ENCODE results near the gene NGDN. TPM values are rescaled to one million over a fixed set of nuclear protein-coding genes. Genes with fewer than 3 reads are reported as not detected.
"Not testable (repeated sequence)": the region's sequence is repeated elsewhere in the genome, so short reads cannot be mapped to it uniquely, and the experiment has no call there.

NGDN gene
- total and polyA plus RNA-seq, 9 donors: 37.0 to 46.9 (median 39.6) TPM

GRCh38 chr14:23447361-23448350 is 21.8 kb upstream of the NGDN start:
- Histone ChIP-seq H3K27me3 (ENCODE audit: control insufficient read depth, insufficient read depth, low read length) (no peaks in the 10 kb centered on the region), H3K36me3 (ENCODE audit: control insufficient read depth, insufficient read depth, low read length) (no peaks in the 10 kb centered on the region), H3K27ac (ENCODE audit: low read length) (no peak overlapping the region), H3K4me3 (ENCODE audit: low read length) (no peak overlapping the region), H3K9me3 (replicated peaks; ENCODE audit: control insufficient read depth, low read depth, low read length) (no peaks in the 10 kb centered on the region), H3K4me1 (ENCODE audit: control insufficient read depth, insufficient read depth, low read length) (peaks cover 31% of the 10 kb centered on the region)
- WGBS (ENCODE audit: insufficient coverage): 33% methylated on average over 1 of the region's 7 CpGs
- DNase-seq: no peak

- H3K4me3 ChIP-seq (ENCODE audit: low read length): no peak overlapping the region
- peaks cover 17% of the 10 kb centered on the region for H3K4me1 ChIP-seq (ENCODE audit: control insufficient read depth, insufficient read depth, low read length)
- no peak for DNase-seq
- no peak overlapping the region for H3K27ac ChIP-seq (ENCODE audit: low read length)
- 75% methylated on average over 1 of the region's 1 CpG for WGBS (ENCODE audit: insufficient coverage)
- H3K9me3 ChIP-seq (replicated peaks; ENCODE audit: control insufficient read depth, low read depth, low read length): no peaks in the 10 kb centered on the region
- H3K36me3 ChIP-seq (ENCODE audit: control insufficient read depth, insufficient read depth, low read length): no peaks in the 10 kb centered on the region
- no peaks in the 10 kb centered on the region for H3K27me3 ChIP-seq (ENCODE audit: control insufficient read depth, insufficient read depth, low read length)
These were observed 20.2 kb upstream of the NGDN start for GRCh38 chr14:23449314-23449713.

GRCh38 chr14:23450379-23450778 is 19.1 kb upstream of the NGDN start:
- DNase-seq: no peak
- Histone ChIP-seq H3K4me3 (ENCODE audit: low read length) (no peak overlapping the region), H3K27me3 (ENCODE audit: control insufficient read depth, insufficient read depth, low read length) (no peaks in the 10 kb centered on the region), H3K4me1 (ENCODE audit: control insufficient read depth, insufficient read depth, low read length) (peaks cover 13% of the 10 kb centered on the region), H3K36me3 (ENCODE audit: control insufficient read depth, insufficient read depth, low read length) (no peaks in the 10 kb centered on the region), H3K27ac (ENCODE audit: low read length) (no peak overlapping the region), H3K9me3 (replicated peaks; ENCODE audit: control insufficient read depth, low read depth, low read length) (no peaks in the 10 kb centered on the region)
- 60% methylated on average over 1 of the region's 2 CpGs for WGBS (ENCODE audit: insufficient coverage)

DNA sequence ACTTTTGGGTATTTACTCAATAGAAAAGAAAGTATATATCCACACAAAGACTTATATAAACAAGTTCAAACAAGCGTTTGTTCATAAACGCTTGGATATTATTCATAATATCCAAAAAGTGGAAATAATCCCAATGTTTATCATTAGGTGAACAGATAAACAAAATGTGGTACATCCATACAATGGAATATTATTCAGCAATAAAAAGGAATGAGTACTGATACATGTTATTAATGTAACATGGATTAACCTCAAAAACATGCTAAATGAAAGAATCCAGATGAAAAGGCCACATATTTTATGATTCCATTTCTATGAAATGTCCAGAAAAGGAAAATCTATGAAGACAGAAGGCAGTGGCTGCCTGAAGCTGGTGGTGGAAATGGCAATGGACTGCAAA is 17.3 kb upstream of the NGDN start:
- no peaks in the 10 kb centered on the region for H3K36me3 ChIP-seq (ENCODE audit: control insufficient read depth, insufficient read depth, low read length)
- DNase-seq: no peak
- WGBS (ENCODE audit: insufficient coverage): no CpG with 5 or more reads among the region's 2 CpGs

DNA sequence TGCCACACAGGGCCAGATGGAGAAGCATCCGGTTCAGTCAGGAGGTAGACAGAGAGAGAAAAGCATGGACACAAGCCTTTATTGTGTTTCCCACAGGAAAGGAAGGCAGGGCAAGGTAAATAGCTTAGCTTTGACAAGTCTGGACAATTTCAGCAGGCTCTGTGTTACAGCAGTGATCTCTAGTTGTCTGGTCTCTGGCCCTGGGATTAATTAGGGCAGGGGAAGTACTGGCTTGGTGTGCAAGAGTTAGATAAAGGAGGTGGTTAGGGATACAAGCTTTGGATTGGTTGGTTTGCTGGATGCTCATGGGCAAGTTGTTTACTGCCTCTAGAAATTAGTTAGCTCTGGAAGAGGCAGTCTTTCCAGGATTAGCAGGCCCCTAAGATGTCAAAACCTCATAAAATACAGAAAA is 15.1 kb upstream of the NGDN start:
- H3K27me3 ChIP-seq (ENCODE audit: control insufficient read depth, insufficient read depth, low read length): no peaks in the 10 kb centered on the region
- 10% methylated on average over 1 of the region's 1 CpG for WGBS (ENCODE audit: insufficient coverage)
- no peaks in the 10 kb centered on the region for H3K9me3 ChIP-seq (replicated peaks; ENCODE audit: control insufficient read depth, low read depth, low read length)
- no peaks in the 10 kb centered on the region for H3K4me1 ChIP-seq (ENCODE audit: control insufficient read depth, insufficient read depth, low read length)
- H3K4me3 ChIP-seq (ENCODE audit: low read length): no peak overlapping the region
- DNase-seq: no peak
- no peak overlapping the region for H3K27ac ChIP-seq (ENCODE audit: low read length)
- H3K36me3 ChIP-seq (ENCODE audit: control insufficient read depth, insufficient read depth, low read length): no peaks in the 10 kb centered on the region

More for the DNA sequence above, 17.3 kb upstream of the NGDN start:
- Histone ChIP-seq H3K4me3 (ENCODE audit: low read length) (no peak overlapping the region), H3K27ac (ENCODE audit: low read length) (no peak overlapping the region), H3K4me1 (ENCODE audit: control insufficient read depth, insufficient read depth, low read length) (no peaks in the 10 kb centered on the region), H3K9me3 (replicated peaks; ENCODE audit: control insufficient read depth, low read depth, low read length) (no peaks in the 10 kb centered on the region), H3K27me3 (ENCODE audit: control insufficient read depth, insufficient read depth, low read length) (no peaks in the 10 kb centered on the region)

DNA sequence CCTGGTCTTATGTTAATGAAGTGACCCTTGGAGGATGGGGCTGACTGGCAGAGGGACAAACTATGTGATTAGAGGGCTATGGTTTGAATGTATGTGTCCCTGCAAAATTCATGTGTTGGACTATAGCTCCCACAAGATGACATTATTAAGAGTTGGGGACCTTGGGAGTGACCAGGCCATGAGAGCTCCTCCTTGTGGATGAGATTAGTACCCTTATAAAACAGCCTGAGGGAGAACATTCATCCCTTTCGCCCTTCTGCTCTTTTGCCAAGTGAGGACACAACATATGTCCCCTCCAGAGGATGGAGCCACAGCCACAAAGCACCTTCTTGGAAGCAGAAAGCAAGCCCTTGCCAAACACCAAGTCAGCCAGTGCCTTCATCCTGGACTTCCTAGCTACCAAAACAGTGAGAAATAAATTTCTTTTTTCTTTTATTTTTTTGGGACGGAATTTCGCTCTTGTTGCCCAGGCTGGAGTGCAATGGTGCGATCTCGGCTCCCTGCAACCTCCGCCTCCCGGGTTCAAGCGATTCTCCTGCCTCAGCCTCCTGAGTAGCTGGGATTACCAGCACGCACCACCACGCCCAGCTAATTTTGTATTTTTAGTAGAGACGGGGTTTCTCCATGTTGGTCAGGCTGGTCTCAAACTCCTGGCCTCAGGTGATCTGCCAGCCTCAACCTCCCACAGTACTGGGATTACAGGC is 12.5 kb upstream of the NGDN start:
- not testable (repeated sequence) for H3K27me3 ChIP-seq (ENCODE audit: control insufficient read depth, insufficient read depth, low read length); H3K36me3 ChIP-seq (ENCODE audit: control insufficient read depth, insufficient read depth, low read length); H3K9me3 ChIP-seq (replicated peaks; ENCODE audit: control insufficient read depth, low read depth, low read length); DNase-seq; H3K4me3 ChIP-seq (ENCODE audit: low read length); H3K27ac ChIP-seq (ENCODE audit: low read length); H3K4me1 ChIP-seq (ENCODE audit: control insufficient read depth, insufficient read depth, low read length)
- WGBS (ENCODE audit: insufficient coverage): 78% methylated on average over 3 of the region's 11 CpGs

DNA sequence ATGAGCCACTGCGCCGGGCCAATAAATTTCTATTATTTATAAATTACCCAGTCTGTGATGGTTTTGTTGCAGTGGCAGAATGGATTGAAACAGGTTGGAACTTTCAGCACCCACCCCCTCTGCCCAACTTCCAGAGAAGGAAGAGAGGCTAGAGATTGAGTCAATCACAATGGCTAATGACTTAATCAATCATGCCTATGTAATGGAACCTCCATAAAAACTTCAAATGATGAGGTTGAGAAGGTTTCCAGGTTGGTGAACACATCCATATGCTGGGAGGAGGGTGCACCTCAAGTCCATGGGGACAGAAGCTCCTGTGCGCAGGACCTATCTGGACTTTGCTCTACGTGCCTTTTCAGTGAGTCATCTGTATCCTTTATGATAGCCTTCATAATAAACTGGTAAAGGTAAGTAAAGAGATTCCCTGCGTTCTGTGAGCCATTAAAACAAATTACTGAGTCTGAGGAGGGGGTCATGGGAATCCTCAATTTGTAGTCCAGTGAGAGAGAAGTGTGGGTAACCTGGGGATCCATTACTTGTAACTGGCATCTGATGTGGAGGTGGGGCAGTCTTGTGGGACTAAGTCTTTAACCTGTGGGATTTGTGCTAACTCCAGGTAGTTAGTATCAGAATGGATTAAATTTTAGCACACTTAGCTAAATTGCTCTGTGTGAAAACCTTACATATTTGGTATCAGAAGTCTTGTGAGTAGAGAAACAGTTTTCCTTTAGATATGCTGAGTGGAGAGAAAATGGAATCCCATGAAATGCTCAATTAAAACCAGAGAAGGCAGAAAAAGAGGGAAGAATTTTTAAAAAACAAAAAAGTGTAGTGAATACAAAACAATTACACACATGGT is 11.7 kb upstream of the NGDN start:
- H3K4me1 ChIP-seq (ENCODE audit: control insufficient read depth, insufficient read depth, low read length): no peaks in the 10 kb centered on the region
- H3K27ac ChIP-seq (ENCODE audit: low read length): no peak overlapping the region
- WGBS (ENCODE audit: insufficient coverage): no CpG with 5 or more reads among the region's 5 CpGs
- DNase-seq: no peak
- no peaks in the 10 kb centered on the region for H3K27me3 ChIP-seq (ENCODE audit: control insufficient read depth, insufficient read depth, low read length)
- H3K9me3 ChIP-seq (replicated peaks; ENCODE audit: control insufficient read depth, low read depth, low read length): no peaks in the 10 kb centered on the region
- H3K4me3 ChIP-seq (ENCODE audit: low read length): no peak overlapping the region
- H3K36me3 ChIP-seq (ENCODE audit: control insufficient read depth, insufficient read depth, low read length): no peaks in the 10 kb centered on the region

GRCh38 chr14:23460960-23461359 is 8.5 kb upstream of the NGDN start:
- Histone ChIP-seq H3K4me1 (ENCODE audit: control insufficient read depth, insufficient read depth, low read length) (no peaks in the 10 kb centered on the region), H3K36me3 (ENCODE audit: control insufficient read depth, insufficient read depth, low read length) (no peaks in the 10 kb centered on the region), H3K9me3 (replicated peaks; ENCODE audit: control insufficient read depth, low read depth, low read length) (no peaks in the 10 kb centered on the region), H3K27ac (ENCODE audit: low read length) (no peak overlapping the region), H3K4me3 (ENCODE audit: low read length) (no peak overlapping the region), H3K27me3 (ENCODE audit: control insufficient read depth, insufficient read depth, low read length) (no peaks in the 10 kb centered on the region)
- no peak for DNase-seq

- Histone ChIP-seq H3K9me3 (replicated peaks; ENCODE audit: control insufficient read depth, low read depth, low read length) (no peaks in the 10 kb centered on the region), H3K36me3 (ENCODE audit: control insufficient read depth, insufficient read depth, low read length) (no peaks in the 10 kb centered on the region), H3K4me1 (ENCODE audit: control insufficient read depth, insufficient read depth, low read length) (peaks cover 5% of the 10 kb centered on the region), H3K27me3 (ENCODE audit: control insufficient read depth, insufficient read depth, low read length) (no peaks in the 10 kb centered on the region), H3K27ac (ENCODE audit: low read length) (no peak overlapping the region), H3K4me3 (ENCODE audit: low read length) (no peak overlapping the region)
- no peak for DNase-seq
These were observed 4.8 kb upstream of the NGDN start for GRCh38 chr14:23464700-23465099.

DNA sequence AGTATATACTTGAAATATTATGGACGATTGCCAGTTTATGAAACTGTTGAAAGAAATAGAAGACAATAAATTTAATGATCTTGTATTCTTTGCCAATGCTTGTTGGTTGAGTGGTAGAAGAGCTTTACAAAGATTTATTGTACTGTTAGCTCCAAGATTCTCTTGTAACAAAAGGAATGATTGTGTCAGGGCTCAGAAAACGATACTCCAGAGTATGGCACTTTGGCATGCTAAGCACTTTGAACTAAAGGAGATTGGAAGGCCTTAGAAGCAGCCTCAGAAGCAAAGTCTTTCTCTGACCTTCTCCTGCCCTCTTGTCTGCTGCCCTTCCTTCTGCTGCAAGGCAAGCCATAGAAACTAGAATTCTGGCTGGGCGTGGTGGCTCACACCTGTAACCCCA is 4.2 kb upstream of the NGDN start:
- Histone ChIP-seq H3K9me3 (replicated peaks; ENCODE audit: control insufficient read depth, low read depth, low read length) (no peaks in the 10 kb centered on the region), H3K4me3 (ENCODE audit: low read length) (no peak overlapping the region), H3K36me3 (ENCODE audit: control insufficient read depth, insufficient read depth, low read length) (no peaks in the 10 kb centered on the region), H3K4me1 (ENCODE audit: control insufficient read depth, insufficient read depth, low read length) (peaks cover 7% of the 10 kb centered on the region), H3K27me3 (ENCODE audit: control insufficient read depth, insufficient read depth, low read length) (no peaks in the 10 kb centered on the region), H3K27ac (ENCODE audit: low read length) (no peak overlapping the region)
- no peak for DNase-seq
- WGBS (ENCODE audit: insufficient coverage): no CpG with 5 or more reads among the region's 3 CpGs
